CD4-positive, CD25-positive, alpha-beta regulatory T cell (primary cell): ENCODE results near the gene RNF4. TPM values are rescaled to one million over a fixed set of nuclear protein-coding genes. Genes with fewer than 3 reads are reported as not detected.

Experiments used
- ATAC-seq, 2 donors: fragments of 150-1000 bp; cut with Tn5 transposase; one replicate each; pipeline ENCODE4 v1.10.0; 2021; ENCODE audit warnings: low read depth in 2 of 2, moderate number of reproducible peaks in 2 of 2, moderate library complexity in 1 of 2
- DNase-seq, 3 donors: peaks; one replicate each; pipeline versions ENCODE4 v3.0.0 to v3.0.0-alpha.2; 2012 to 2022; ENCODE audit warnings: mixed read lengths in 1 of 3
- H3K27ac ChIP-seq: one replicate; pipeline ENCODE4 v1.7.0; 2013; ENCODE audit warnings: mild to moderate bottlenecking, low read length; ENCODE audit not compliant: insufficient read depth, poor library complexity, severe bottlenecking
- H3K27me3 ChIP-seq: one replicate; pipeline ENCODE4 v1.7.0; 2013; ENCODE audit warnings: low read length; ENCODE audit not compliant: control insufficient read depth, insufficient read depth
- H3K36me3 ChIP-seq: one replicate; pipeline ENCODE4 v1.7.0; 2013; ENCODE audit warnings: mild to moderate bottlenecking, low read length, moderate library complexity; ENCODE audit not compliant: control insufficient read depth, insufficient read depth
- H3K4me1 ChIP-seq: 2 replicates; pipeline ENCODE4 v1.7.0; 2013; ENCODE audit warnings: mild to moderate bottlenecking, low read length; ENCODE audit not compliant: insufficient read depth, control insufficient read depth, poor library complexity, severe bottlenecking
- H3K4me3 ChIP-seq: one replicate; pipeline ENCODE4 v1.7.0; 2013; ENCODE audit warnings: low read depth, mild to moderate bottlenecking, low read length, moderate library complexity
- H3K9me3 ChIP-seq, 2 experiments: 1 replicate in 1 of 2; 2 replicates in 1 of 2; pipeline ENCODE4 v1.7.0; 2013; ENCODE audit warnings: low read length in 2 of 2, mild to moderate bottlenecking in 1 of 2, moderate library complexity in 1 of 2; ENCODE audit not compliant: control insufficient read depth in 2 of 2
- H3K27ac Mint-ChIP-seq, 3 donors: one replicate each; pipeline ENCODE4 v1.8.0; 2020 to 2022; ENCODE audit warnings: mild to moderate bottlenecking in 3 of 3, mixed read lengths in 3 of 3, moderate library complexity in 2 of 3
- H3K27me3 Mint-ChIP-seq: one replicate; pipeline ENCODE4 v1.8.0; 2022; ENCODE audit warnings: mild to moderate bottlenecking, mixed read lengths
- H3K36me3 Mint-ChIP-seq: one replicate; pipeline ENCODE4 v1.8.0; 2020; ENCODE audit warnings: mixed read lengths
- H3K4me1 Mint-ChIP-seq, 4 donors: one replicate each; pipeline ENCODE4 v1.8.0; 2020 to 2022; ENCODE audit warnings: mixed read lengths in 4 of 4, mild to moderate bottlenecking in 1 of 4
- H3K4me3 Mint-ChIP-seq, 4 donors: one replicate each; pipeline ENCODE4 v1.8.0; 2020 to 2022; ENCODE audit warnings: mild to moderate bottlenecking in 4 of 4, mixed read lengths in 4 of 4, moderate library complexity in 3 of 4
- H3K9me3 Mint-ChIP-seq, 7 donors: one replicate each; pipeline ENCODE4 v1.8.0; 2020 to 2022; ENCODE audit warnings: mixed read lengths in 7 of 7, mild to moderate bottlenecking in 3 of 7, moderate library complexity in 2 of 7
- polyA plus RNA-seq, 4 donors: library from polyadenylated mRNA; unstranded; fragments of 300-500 nt; fragmentation: Illumina TruSeq; gene quantifications; one replicate each; pipeline ENCODE4 v1.2.3, GENCODE V29; 2021
- total RNA-seq: library from RNA; stranded (reverse); gene quantifications from one replicate; pipeline ENCODE4 v1.2.3, GENCODE V29; 2022

RNF4 gene
- total and polyA plus RNA-seq, 5 donors from 2014 or later = 72.0 to 111 (median 89.8) TPM

DNA sequence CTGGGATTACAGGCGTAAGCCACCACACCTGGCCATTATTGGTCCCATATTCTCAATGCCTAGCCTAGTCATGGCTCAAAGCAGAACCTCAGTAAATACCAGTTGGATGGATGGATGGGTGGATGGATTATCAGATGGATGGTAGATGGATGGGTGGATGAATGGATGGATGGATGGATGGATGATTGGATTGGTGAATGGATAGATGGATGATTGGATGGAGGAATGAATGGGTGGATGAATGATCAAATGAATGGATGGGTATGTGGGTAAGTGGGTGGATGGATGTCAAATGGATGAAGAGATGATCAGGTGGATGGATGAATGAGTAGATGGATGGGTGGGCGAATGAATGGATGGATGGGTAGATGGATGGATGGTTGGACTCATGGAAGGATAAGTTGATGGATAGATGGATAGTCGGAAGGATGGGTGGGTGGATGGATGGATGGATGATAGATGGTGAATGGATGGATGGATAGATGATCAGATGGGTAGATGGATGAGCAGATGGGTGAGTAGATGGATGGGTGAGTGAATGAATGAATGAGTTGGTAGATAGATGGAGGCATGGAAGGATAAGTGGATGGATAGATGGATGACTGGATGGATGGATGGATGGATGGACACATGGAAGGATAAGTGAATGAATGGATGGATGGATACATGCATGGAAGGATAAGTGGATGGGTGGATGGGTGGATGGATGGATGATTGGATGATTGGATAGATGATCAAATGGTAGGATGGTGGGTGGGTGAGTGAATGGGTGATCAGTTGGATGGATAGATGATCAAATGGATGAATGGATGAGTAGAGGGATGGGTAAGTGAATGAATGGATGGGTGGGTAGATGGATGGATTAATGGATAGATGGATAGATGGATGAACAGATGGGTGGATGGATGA lies 22.0 kb upstream of the RNF4 start:
- Mint-ChIP-seq H3K9me3 (peaks cover 0 to 2% (median 0%) of the 10 kb centered on the region in 7 donors), H3K36me3 (no peaks in the 10 kb centered on the region)

DNA sequence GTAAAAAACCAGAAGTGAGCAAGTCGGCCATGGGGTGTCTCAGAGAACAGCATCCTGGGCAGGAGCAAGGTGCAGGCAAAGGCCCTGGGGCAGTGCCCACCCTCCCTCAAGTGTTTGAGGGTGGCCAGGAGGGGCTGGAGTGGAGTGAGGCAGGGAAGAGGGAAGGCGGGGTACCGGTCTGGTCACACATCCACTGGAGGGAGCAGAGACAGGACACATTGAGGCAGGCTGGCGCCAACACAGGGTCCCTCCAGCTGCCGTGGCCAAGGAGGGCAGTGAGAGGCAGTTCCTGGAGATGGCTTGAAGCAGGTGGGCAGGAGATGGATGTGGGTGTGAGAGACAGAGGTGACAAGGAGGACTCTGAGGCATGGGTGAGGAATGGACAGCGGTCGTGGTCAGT lies 20.3 kb upstream of the RNF4 start:
- Histone ChIP-seq H3K27ac (no peak overlapping the region), H3K27me3 (no peaks in the 10 kb centered on the region), H3K36me3 (no peaks in the 10 kb centered on the region), H3K4me1 (no peaks in the 10 kb centered on the region), H3K4me3 (no peak overlapping the region), H3K9me3 (no peaks in the 10 kb centered on the region)
- no peak for ATAC-seq
- Mint-ChIP-seq H3K4me3 (no peak overlapping the region), H3K27me3 (no peaks in the 10 kb centered on the region), H3K4me1 (no peaks in the 10 kb centered on the region), H3K27ac (no peak overlapping the region), H3K9me3 (peaks cover 0 to 2% (median 0%) of the 10 kb centered on the region in 7 donors), H3K36me3 (no peaks in the 10 kb centered on the region)
- no peak for DNase-seq

More for the DNA sequence above, 22.0 kb upstream of the RNF4 start:
- H3K9me3 ChIP-seq = no peaks in the 10 kb centered on the region
- DNase-seq = no peak
- H3K27ac ChIP-seq = no peak overlapping the region
- ATAC-seq = no peak
- H3K27me3 ChIP-seq = no peaks in the 10 kb centered on the region
- Mint-ChIP-seq H3K4me1 (no peaks in the 10 kb centered on the region), H3K27me3 (no peaks in the 10 kb centered on the region), H3K4me3 (no peak overlapping the region), H3K27ac (no peak overlapping the region)
- no peak overlapping the region for H3K4me3 ChIP-seq
- no peaks in the 10 kb centered on the region for H3K36me3 ChIP-seq
- no peaks in the 10 kb centered on the region for H3K4me1 ChIP-seq

DNA sequence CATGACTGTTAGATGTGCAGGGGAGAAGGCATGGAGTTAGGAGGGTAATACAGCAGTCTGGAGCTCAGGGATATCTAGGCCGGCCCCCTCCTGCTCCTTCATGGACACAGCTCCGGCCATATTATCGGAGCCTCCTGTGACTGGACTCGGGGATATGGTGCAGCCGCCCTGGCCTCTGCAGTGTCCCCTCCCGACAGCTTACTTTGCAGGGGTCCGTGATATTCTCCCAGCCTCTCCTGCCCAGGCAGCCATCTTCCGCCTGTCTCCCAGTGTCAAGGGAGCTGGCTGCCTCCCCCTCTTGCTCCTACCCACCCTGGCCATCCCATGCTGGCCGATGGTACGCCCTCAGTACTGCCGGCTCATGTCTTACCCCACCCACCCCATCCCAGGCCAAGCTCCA lies 19.9 kb upstream of the RNF4 start:
- Mint-ChIP-seq H3K4me3 (no peak overlapping the region), H3K4me1 (no peaks in the 10 kb centered on the region), H3K27me3 (no peaks in the 10 kb centered on the region), H3K9me3 (peaks cover 0 to 2% (median 0%) of the 10 kb centered on the region in 7 donors), H3K27ac (no peak overlapping the region), H3K36me3 (no peaks in the 10 kb centered on the region)
- Histone ChIP-seq H3K27me3 (no peaks in the 10 kb centered on the region), H3K27ac (no peak overlapping the region), H3K9me3 (no peaks in the 10 kb centered on the region), H3K36me3 (no peaks in the 10 kb centered on the region), H3K4me1 (no peaks in the 10 kb centered on the region), H3K4me3 (no peak overlapping the region)
- ATAC-seq (no peak), DNase-seq (no peak)

DNA sequence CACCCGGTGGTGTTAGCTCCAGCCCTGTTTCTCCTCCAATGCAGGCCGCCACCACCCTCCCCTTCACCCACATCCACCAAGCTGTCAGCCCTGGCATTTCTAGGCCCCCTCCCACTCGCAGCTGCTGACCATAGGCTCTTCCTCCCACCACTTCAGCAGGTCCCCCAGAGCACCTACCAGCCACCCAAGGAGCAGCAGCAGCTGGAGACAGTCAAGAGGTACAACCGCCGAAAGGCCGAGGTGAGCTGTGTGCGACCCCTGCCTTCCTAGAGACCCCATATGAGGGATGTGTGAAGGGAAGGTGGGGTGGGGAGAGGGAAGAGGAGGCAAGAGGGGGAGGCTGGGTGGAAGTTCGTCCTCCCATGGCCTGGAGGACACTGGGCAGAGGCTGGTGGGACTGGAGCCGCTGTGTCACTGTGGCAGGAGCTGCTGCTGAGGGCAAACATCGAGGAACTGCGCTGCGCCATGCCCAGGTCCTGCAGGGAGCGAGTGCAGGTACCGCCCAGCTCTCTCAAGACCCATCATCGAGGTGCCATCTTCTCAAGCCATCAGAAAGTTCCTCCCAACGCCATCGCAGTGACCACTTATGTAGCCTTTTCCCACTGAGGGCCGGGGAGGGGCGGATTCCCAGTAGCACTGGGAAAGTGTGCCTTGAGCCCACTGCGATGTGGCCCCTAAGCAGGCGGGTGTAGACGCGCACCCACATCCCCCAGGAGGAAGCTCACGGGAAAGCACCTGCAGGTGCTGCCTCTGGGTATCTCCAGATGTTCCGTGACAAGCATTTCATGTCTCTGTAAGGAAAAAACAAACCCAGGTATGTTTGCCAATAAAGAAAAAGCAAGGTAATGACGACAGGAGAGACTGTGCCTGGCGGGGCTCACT lies 19.2 kb upstream of the RNF4 start:
- Histone ChIP-seq H3K4me1 (no peaks in the 10 kb centered on the region), H3K36me3 (no peaks in the 10 kb centered on the region), H3K27me3 (no peaks in the 10 kb centered on the region), H3K27ac (no peak overlapping the region), H3K4me3 (no peak overlapping the region), H3K9me3 (no peaks in the 10 kb centered on the region)
- DNase-seq = no peak
- H3K4me3 Mint-ChIP-seq = no peak overlapping the region
- H3K27ac Mint-ChIP-seq = no peak overlapping the region
- no peaks in the 10 kb centered on the region for H3K4me1 Mint-ChIP-seq
- no peaks in the 10 kb centered on the region for H3K36me3 Mint-ChIP-seq
- peaks cover 0 to 2% (median 0%) of the 10 kb centered on the region in 7 donors for H3K9me3 Mint-ChIP-seq
- ATAC-seq = no peak
- no peaks in the 10 kb centered on the region for H3K27me3 Mint-ChIP-seq

DNA sequence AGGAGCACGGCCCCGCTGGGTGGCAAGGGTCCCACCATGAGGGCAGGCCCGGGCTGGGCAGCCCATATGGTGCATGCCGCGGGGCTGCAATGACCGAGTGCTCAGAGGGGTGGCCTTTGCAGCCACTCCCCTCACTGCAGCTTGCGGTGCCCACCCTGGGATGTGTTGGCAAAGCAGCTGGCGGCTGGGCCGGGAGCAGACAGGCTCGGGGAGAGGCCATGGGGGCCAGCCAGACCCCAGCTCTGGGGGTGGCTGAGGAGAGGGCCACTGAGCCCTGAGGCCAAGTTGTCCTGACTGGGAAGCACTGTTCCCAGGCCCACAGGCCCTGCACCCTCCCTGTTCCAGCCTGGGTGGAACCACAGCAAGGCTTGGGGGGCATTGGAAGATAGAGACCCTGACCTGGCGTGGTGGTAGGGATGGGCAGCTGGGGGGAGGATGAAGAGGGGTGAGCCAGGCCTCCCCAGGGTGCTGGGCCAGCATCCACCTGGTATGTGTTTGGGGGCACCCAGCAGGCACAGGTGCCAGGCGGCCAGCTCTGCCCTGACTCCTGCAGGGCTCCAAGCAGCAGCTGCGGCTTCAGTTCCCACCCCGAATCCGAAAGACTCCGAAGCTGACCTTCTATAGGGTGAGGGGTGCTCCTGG lies 18.4 kb upstream of the RNF4 start:
- ATAC-seq = no peak
- H3K9me3 ChIP-seq = no peaks in the 10 kb centered on the region
- no peak overlapping the region for H3K4me3 ChIP-seq
- no peaks in the 10 kb centered on the region for H3K36me3 ChIP-seq
- Mint-ChIP-seq H3K36me3 (no peaks in the 10 kb centered on the region), H3K27me3 (no peaks in the 10 kb centered on the region), H3K27ac (no peak overlapping the region), H3K4me1 (no peaks in the 10 kb centered on the region), H3K4me3 (no peak overlapping the region), H3K9me3 (peaks cover 0 to 2% (median 0%) of the 10 kb centered on the region in 7 donors)
- H3K27me3 ChIP-seq = no peaks in the 10 kb centered on the region
- no peaks in the 10 kb centered on the region for H3K4me1 ChIP-seq
- no peak for DNase-seq
- H3K27ac ChIP-seq = no peak overlapping the region

DNA sequence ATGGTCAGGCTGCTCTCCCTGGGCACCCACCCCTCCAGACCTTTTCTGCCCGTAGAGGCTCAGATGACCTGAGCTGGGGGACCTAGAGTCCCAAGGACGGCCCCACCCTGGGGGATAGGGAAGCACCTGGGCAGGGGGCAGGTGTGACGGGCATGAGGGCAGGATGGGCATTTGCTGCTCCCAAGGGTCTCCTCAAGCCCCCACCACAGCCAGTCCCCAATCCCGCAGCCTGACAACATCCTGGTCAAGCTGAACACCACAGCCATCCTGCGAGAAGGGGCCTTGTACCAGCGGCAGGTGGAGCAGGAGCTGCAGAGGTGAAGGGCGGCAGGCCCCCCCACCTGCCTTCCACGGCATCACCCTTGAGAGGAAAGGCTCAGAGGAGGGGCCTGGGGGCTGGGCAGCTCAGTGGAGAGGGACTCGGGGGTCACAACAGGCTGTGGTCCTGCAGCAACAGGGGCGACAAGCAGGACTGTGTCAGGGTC lies 17.8 kb upstream of the RNF4 start:
- Histone ChIP-seq H3K9me3 (no peaks in the 10 kb centered on the region), H3K36me3 (no peaks in the 10 kb centered on the region), H3K4me3 (no peak overlapping the region), H3K27ac (no peak overlapping the region), H3K27me3 (no peaks in the 10 kb centered on the region), H3K4me1 (no peaks in the 10 kb centered on the region)
- H3K36me3 Mint-ChIP-seq = no peaks in the 10 kb centered on the region
- peaks cover 0 to 2% (median 0%) of the 10 kb centered on the region in 7 donors for H3K9me3 Mint-ChIP-seq
- no peaks in the 10 kb centered on the region for H3K4me1 Mint-ChIP-seq
- no peak overlapping the region for H3K27ac Mint-ChIP-seq
- ATAC-seq (no peak), DNase-seq (no peak)
- no peak overlapping the region for H3K4me3 Mint-ChIP-seq
- no peaks in the 10 kb centered on the region for H3K27me3 Mint-ChIP-seq
